NK-92 (cell line): Measurements from ENCODE around the gene FHIT.
"Not testable (repeated sequence)": the region's sequence is repeated elsewhere in the genome, so short reads cannot be mapped to it uniquely, and the experiment has no call there.

Source experiments
- DNase-seq: peaks from one replicate; lab custom pipeline; 2025; ENCODE audit not compliant: unreplicated experiment; lab: John Stamatoyannopoulos, UW

Gene FHIT

GRCh38 chr3:59820352-59820934 is 1430.8 kb downstream of the FHIT start:
- DNase-seq = no peak

DNA sequence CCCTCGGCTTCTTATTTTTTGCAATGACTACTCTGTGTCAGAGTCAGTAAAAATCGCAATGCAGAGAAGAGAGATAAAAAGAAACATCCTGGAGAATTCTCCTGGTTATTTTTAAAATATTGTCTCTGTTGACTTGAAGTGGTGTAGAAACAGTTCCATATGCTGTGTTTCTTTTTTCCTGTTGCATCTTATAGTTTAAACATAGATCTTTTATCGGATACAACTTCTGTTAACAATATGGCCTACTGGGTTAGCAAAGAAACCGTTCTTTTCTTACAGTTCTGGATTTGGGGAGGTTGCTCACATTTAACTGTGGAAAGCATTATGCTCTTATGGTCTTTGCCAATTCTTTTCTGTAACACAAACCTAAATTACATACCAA is 1432.3 kb downstream of the FHIT start:
- DNase-seq = no peak

DNA sequence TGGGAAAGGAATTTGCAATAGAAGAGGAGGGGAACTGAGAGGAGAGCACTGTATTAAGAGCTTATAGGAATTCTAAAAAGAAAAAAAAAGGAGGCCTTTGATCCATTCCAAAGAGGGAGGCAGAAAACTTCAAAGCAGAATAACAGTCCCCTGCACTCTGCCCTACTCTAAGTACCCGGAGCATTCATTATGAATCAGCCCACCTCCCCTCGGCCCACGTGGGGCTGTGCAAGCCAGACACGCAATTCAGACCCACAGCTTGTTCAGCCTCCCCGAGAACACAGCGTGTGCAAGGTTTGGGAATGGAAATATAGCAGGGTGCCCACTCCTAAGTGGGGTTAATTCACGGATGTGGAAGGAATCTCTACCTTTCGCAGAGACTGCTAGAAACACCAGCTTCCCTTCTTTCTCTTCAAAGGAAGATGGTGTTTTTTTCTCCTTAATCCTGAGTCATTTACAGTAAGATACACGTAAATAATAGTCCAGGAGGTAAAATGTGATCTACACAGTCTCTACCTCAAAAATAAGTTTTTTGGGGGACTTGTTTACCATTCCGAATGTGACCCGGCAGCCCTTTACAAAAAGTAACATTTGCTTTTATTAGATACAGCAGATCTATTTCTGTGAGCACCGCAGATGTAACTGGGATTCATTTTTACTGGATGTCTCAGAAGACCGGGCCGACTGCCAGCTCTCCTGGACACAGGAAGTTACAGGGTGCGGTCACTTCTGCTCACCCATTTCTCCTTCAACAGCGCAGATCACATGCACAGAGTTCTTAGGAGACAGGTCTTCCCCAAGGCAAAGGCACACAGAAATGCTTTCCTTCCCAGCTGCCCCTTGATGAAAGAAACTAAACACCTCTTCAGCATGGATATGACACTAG is 1433.0 kb downstream of the FHIT start:
- DNase-seq = no peak

GRCh38 chr3:59817511-59817910 is 1433.7 kb downstream of the FHIT start:
- DNase-seq = no peak

- DNase-seq = no peak
These were observed 1434.9 kb downstream of the FHIT start for GRCh38 chr3:59816312-59816711.

DNA sequence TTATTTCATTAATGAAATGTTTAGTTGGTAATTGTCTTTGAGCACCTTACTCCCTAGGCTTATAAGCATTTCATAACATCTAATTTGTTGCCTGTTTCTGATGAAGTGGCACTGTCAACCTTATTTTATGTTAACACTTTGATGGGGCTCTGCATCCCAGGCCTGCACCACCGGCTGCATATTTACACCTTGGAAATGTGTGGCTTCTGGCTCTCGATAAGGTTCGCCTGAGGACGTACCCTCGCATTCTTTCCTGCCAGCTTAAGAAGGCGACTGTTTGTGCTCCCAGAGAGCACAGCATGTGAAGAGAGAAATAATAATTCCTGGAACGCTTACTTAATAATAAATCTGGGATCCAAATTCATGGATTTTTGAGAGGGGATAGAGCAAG is 1438.1 kb downstream of the FHIT start:
- DNase-seq = no peak

GRCh38 chr3:59812237-59813147 is 1438.8 kb downstream of the FHIT start:
- no peak for DNase-seq

DNA sequence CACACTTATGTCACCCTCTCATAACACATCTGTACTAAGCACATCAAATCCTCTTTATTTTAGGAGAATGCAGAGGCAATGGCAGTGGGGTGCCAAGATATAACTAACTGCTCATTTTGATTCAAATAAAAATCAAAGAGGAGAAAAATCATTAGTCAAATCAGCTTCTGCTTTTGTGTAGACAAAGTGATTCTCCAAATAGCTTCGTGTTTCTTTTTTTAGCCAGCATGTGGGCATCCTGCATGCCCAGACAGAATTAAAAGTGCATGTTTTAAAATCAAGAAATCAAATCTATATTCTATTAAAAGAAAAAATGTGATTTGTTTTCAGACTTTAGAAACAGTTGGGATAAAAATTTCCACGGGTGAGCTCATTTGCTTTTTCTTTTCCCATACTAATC is 1440.1 kb downstream of the FHIT start:
- no peak for DNase-seq

- no peak for DNase-seq
These were observed 1440.6 kb downstream of the FHIT start for GRCh38 chr3:59810606-59811005.

DNA sequence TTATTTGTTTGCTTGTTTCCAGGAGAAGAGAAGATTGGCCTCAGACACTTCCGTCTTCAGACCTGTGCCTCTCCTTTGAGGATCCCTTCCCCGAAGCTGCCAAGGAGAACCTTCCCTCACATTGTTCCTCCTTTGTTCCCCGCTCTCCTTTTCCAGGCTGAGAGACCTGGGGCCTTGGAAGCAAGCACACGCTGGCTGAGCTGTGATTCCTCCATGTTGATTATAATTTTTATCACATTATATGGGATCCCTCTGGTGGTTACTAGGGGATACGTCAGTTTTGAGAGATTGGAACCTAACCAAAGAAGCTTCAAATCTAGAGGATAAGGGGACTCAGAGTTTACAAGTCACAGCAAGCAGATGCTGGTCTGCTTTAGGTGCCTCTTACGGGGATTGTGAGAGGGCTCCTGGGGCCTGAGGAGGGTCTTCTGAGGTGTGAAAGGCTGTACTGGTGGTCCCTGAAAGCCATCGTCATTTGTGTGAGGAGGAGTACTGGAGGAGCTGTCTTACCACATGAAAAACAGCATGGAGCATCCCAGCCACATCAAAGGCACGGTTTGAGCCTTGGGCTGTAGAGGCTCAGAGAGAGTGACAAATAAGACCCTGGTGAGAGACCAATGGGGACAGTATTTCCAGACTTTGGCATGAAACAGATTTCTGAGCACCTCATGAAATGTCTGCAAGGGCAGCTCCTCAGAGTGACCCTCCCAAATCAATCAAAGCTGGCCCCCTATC is 1441.4 kb downstream of the FHIT start:
- no peak for DNase-seq

DNA sequence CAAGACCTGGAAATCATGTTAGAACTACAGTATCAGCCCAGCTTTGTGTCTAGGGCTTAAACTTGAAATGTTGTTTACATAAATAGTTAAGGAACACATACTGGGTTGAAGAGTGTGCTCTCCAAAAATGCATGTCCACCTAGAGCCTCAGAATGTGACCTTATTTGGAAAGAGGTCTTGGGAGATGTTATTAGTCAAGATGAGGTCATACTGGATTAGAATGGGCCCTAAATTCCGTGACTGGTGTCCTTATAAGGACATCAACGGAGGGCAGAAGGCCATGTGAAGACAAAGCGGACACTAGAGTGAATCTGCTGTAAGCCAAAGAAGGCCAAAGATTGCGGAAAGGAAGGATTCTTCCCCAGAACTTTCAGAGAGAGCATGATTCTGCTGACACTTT is 1442.2 kb downstream of the FHIT start:
- DNase-seq = no peak

DNA sequence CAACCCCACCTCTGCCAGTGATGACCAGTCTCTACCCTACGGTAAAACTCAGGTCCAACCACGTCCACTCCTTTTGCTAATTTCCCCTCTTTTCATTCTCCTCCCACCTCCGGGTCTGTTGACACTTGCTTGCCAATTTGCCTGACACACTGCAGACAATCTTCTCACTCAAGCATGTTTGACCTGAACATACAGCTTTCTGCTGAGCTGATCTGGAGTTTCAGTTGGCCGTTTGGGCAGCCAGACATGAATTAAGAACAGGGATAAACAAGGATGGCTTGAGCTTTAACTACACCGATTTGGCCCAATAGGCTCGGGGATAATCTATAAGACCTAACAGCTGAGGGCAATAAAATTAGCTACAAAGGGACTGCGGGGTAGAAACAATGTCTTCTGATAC is 1442.8 kb downstream of the FHIT start:
- no peak for DNase-seq

DNA sequence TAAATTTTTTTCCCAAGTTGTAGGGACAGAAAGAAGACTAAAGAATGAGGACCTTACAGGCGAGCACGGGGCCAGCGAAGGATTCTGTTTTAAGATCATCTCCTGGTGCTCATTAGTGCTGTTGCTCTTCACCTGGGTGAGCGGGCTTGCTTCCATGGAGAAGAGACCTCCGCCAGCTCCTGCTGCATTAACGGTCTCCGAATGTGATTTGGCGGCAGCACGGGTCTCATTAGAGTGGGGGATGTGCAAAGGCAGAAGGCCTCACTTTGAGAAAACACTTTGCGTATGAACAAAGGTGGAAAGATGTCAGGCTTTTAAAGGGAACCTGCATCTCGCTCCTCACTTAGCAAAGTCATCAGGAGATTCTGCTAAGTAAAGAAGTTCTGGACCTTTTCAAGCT is 1448.0 kb downstream of the FHIT start:
- DNase-seq = no peak

GRCh38 chr3:59802453-59802852 is 1448.8 kb downstream of the FHIT start:
- DNase-seq = not testable (repeated sequence)

GRCh38 chr3:59802045-59802444 is 1449.2 kb downstream of the FHIT start:
- DNase-seq = no peak

DNA sequence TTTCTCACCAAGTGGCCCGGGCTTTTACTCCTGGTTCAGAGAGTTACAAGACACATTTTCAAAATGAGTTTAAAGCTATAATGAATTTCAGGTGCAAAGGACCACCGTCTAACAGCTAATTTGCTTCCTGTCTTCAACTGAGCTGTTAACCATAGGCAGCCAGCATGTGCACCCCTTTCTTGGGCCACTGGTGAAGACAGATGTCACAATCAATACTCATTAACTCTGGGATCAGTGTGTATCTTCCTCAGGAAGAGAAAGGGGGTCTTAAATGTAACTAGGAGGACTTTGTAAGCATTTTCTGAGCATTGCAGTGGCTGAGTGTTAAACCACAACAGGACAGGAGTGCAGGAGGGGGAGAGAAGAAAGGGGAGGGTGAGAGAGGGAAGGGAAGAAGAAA is 1450.8 kb downstream of the FHIT start:
- DNase-seq = no peak

DNA sequence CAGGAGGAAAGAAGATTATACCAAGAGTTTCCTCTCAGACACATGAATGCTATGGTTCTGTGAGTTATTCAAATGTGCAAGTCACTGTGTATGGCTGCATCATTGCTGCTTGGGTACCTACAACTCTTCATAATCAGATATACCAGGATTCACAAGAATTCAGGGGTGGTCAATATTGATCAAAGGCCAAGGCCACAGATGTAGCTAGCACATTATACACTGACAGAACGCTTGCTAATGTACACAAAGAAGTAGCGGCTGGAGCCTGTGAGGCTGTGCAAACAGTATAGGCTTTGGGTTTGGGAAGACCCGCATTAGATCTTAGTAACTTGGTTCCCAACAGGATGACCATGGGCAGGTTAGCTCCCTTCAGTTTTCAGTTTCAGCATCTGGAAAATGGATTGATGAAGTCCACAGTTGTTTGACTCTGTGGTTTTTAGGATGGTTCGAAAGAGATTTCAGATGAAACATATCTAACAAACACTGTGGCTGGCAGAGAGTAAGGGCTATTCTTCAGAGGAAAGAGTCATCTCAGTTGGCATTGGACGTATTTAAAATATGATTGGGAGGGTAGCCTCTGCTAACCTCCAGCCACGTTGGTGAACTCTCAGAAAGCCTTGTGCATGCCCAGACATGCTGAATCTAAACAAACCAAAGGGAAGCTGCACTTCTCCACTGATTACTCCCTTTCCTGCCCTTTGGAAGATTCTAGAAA is 1452.7 kb downstream of the FHIT start:
- no peak for DNase-seq

GRCh38 chr3:59797533-59797932 is 1453.7 kb downstream of the FHIT start:
- no peak for DNase-seq

DNA sequence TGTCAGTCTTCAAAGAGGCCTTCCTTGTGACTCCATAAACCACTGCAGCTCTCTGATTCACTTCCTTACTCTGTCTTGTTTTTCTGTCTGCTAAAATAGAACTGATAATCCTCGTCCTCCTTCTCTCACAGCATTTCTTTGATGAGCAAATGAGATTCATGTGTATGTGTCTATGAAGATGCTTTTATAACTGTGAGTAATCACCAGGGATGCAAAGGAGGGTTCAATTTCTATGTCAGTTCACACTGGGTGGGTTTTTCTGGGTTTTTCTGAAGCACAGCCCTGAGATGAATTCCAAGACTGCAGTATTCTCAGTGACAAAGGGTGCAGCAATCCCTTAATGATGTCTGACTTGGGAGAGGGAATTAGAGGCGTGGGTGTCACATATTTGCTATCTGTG is 1454.8 kb downstream of the FHIT start:
- no peak for DNase-seq

GRCh38 chr3:59795756-59796155 is 1455.5 kb downstream of the FHIT start:
- DNase-seq = no peak
